A549 (cell line): ENCODE measurements around the gene FHIP1A.

ENCODE experiments used
- CTCF ChIP-seq: fragments of >200 bp; sonication (Bioruptor Twin); formaldehyde crosslinking; IDR thresholded peaks from 3 replicates; pipeline ENCODE4 v1.5.1; 2016
- EHMT2 ChIP-seq: fragments of 200-600 bp; sonication (generic); IDR thresholded peaks from 2 replicates; pipeline ENCODE4 v1.6.1; 2016; ENCODE audit warnings: antibody characterized with exemption, low read depth, mild to moderate bottlenecking, moderate library complexity
- ELK1 ChIP-seq: fragments of 150-350 bp; IDR thresholded peaks from 2 replicates; pipeline ENCODE4 v1.6.1; 2014; ENCODE audit warnings: low read depth, mild to moderate bottlenecking, low read length
- EP300 ChIP-seq, 2 experiments: fragments of >200 bp; sonication (Bioruptor Twin); formaldehyde crosslinking; IDR thresholded peaks; 2 replicates in 1 of 2; 3 replicates in 1 of 2; pipeline ENCODE4 v1.6.1; 2016 to 2017
- HDAC2 ChIP-seq: fragments of 200-600 bp; sonication (generic); IDR thresholded peaks from 2 replicates; pipeline ENCODE4 v1.6.1; 2016
- HOXB5 ChIP-seq: fragments of 250-450 bp; sonication (Bioruptor Pico); IDR thresholded peaks from 2 replicates; pipeline ENCODE4 v1.5.0; 2020; ENCODE audit warnings: mild to moderate bottlenecking, moderate library complexity
- JUN ChIP-seq, 2 experiments: fragments of >200 bp; sonication (Bioruptor Twin); formaldehyde crosslinking; IDR thresholded peaks; 2 replicates in 1 of 2; 3 replicates in 1 of 2; pipeline ENCODE4 v1.6.1; 2016 to 2017
- PHF8 ChIP-seq: fragments of 200-600 bp; sonication (generic); IDR thresholded peaks from 2 replicates; pipeline ENCODE4 v1.6.1; 2016; ENCODE audit warnings: low read depth, mild to moderate bottlenecking, antibody characterized with exemption, moderate library complexity, borderline replicate concordance
- POLR2A ChIP-seq: IDR thresholded peaks from 2 replicates; pipeline ENCODE4 v1.6.1; 2012; ENCODE audit warnings: mild to moderate bottlenecking, low read length
- SMC3 ChIP-seq: fragments of >200 bp; sonication (Bioruptor Twin); formaldehyde crosslinking; IDR thresholded peaks from 3 replicates; pipeline ENCODE4 v1.6.1; 2018; ENCODE audit warnings: inconsistent platforms
- SREBF2 ChIP-seq: fragments of 450-650 bp; IDR thresholded peaks from 2 replicates; pipeline ENCODE4 v1.6.1; 2014; ENCODE audit warnings: mild to moderate bottlenecking, moderate library complexity
- TFCP2L1 ChIP-seq: fragments of 250-450 bp; sonication (Bioruptor Pico); IDR thresholded peaks from 2 replicates; pipeline ENCODE4 v1.5.0; 2021; ENCODE audit warnings: mild to moderate bottlenecking
- USF2 ChIP-seq: fragments of 450-650 bp; IDR thresholded peaks from 2 replicates; pipeline ENCODE4 v1.6.1; 2014; ENCODE audit warnings: antibody characterized with exemption
- ZFP36 ChIP-seq: fragments of 450-650 bp; IDR thresholded peaks from 2 replicates; pipeline ENCODE4 v1.6.1; 2014; ENCODE audit warnings: borderline replicate concordance; ENCODE audit not compliant: partially characterized antibody

DNA sequence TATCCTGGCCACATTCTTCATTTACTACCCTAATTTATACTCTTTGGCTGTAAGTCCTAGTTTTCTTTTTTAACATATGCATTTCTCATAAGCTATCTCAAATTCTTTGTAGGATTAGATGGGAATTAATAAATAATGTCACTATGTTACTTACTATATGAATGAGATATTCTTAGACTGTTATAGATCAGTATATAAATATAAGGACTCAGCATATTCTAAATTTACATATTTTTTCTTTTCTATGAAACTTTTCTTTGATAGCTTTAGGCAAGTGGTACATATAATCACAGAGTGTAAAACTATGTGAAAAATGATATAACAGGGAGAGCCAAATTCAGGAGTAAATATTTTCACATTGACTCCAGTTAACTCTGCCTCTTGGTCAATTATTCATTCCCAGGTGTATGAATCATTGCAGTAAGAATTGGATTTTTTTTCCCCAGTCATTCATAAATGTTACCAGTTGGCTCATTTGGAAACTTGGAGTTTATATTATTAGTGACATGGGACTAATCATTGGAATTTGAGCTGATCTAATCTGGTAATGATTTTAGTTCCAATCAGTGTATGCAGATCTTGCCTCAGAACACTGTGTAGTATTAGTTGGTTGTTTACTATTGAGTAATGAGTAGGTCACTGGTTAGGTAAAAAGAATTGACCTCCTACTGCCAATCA is 25.3 kb downstream of the FHIP1A start:
- TF ChIP-seq EHMT2 (no peak), JUN (IDR thresholded peaks at IDR 0.05) (no peak), CTCF (no peak), ZFP36 (no peak), HDAC2 (no peak), SMC3 (no peak), POLR2A (no peak), USF2 (no peak), TFCP2L1 (CRISPR knock-in tag) (no peak), PHF8 (no peak), EP300 (IDR thresholded peaks at IDR 0.05) (no peak), ELK1 (no peak), SREBF2 (no peak), HOXB5 (CRISPR knock-in tag) (no peak)
